Measurements from ENCODE around the gene CCDC187.
A peak's percentile ranks its signal among the peaks of the same experiment; 100 is the strongest.

CCDC187 gene

GRCh38 chr9:136210276-136210675, 93.6 kb downstream of the CCDC187 start:
- DNase-seq (ENCODE audit: low read depth, low spot score), result no peak
- H3K36me3 ChIP-seq (ENCODE audit: insufficient read depth, insufficient read length, low read length), result peaks cover 85% of the 10 kb centered on the region
- peaks cover 8% of the 10 kb centered on the region for H3K27me3 ChIP-seq (ENCODE audit: insufficient read depth, insufficient read length)
- peaks cover 17% of the 10 kb centered on the region for H3K4me1 ChIP-seq (ENCODE audit: insufficient read depth, insufficient read length)
- H3K9ac ChIP-seq (ENCODE audit: insufficient read length, low read depth), result no peak overlapping the region
- H3K4me3 ChIP-seq (ENCODE audit: insufficient read length, low read depth), result no peak overlapping the region
- peaks cover 18% of the 10 kb centered on the region; the same call in 1 of the 2 replicates for H3K9me3 ChIP-seq (ENCODE audit: insufficient read depth, low read length)
- TF ChIP-seq YY1 (IDR thresholded peaks at IDR 0.05; ENCODE audit: insufficient read depth, insufficient read length) (no peak), ZNF274 (IDR thresholded peaks at IDR 0.05; ENCODE audit: low read depth, low read length) (no peak), SUZ12 (IDR thresholded peaks at IDR 0.05; ENCODE audit: extremely low read depth, insufficient read depth, insufficient read length) (no peak)

DNA sequence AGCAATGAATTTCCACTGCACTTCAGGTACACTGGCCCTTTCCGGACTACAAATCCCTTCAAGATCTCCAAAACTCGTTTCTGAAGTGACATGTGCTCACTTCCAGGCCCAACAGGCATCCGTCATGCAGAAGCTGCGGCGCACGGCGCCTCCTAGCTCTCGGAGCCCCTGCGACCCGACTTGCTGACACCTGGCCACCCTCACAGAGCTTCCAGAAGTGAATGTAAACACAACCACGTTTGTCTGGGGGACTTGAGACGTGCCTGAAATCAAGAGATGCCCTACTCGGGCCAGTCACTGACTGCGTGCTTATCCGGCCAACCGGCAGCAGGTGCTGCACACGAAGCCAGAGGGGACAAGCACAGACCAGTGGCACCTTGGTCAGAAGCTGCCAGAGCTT, 94.1 kb downstream of the CCDC187 start:
- Histone ChIP-seq H3K4me3 (ENCODE audit: insufficient read length, low read depth) (no peak overlapping the region), H3K36me3 (ENCODE audit: insufficient read depth, insufficient read length, low read length) (peaks cover 80% of the 10 kb centered on the region), H3K27me3 (ENCODE audit: insufficient read depth, insufficient read length) (peaks cover 11% of the 10 kb centered on the region), H3K9me3 (ENCODE audit: insufficient read depth, low read length) (peaks cover 15% of the 10 kb centered on the region; the same call in 1 of the 2 replicates), H3K9ac (ENCODE audit: insufficient read length, low read depth) (no peak overlapping the region), H3K4me1 (ENCODE audit: insufficient read depth, insufficient read length) (peaks cover 18% of the 10 kb centered on the region)
- TF ChIP-seq ZNF274 (IDR thresholded peaks at IDR 0.05; ENCODE audit: low read depth, low read length) (no peak), SUZ12 (IDR thresholded peaks at IDR 0.05; ENCODE audit: extremely low read depth, insufficient read depth, insufficient read length) (no peak), YY1 (IDR thresholded peaks at IDR 0.05; ENCODE audit: insufficient read depth, insufficient read length) (no peak)
- DNase-seq (ENCODE audit: low read depth, low spot score), result no peak

GRCh38 chr9:136209232-136209631, 94.7 kb downstream of the CCDC187 start:
- Histone ChIP-seq H3K36me3 (ENCODE audit: insufficient read depth, insufficient read length, low read length) (peaks cover 74% of the 10 kb centered on the region), H3K9ac (ENCODE audit: insufficient read length, low read depth) (peak overlapping the region; percentile 44), H3K27me3 (ENCODE audit: insufficient read depth, insufficient read length) (peaks cover 17% of the 10 kb centered on the region), H3K4me3 (ENCODE audit: insufficient read length, low read depth) (no peak overlapping the region), H3K4me1 (ENCODE audit: insufficient read depth, insufficient read length) (peaks cover 20% of the 10 kb centered on the region), H3K9me3 (ENCODE audit: insufficient read depth, low read length) (peaks cover 10% of the 10 kb centered on the region; the same call in 1 of the 2 replicates)
- no peak for TF ChIP-seq SUZ12 (IDR thresholded peaks at IDR 0.05; ENCODE audit: extremely low read depth, insufficient read depth, insufficient read length)
- no peak for TF ChIP-seq ZNF274 (IDR thresholded peaks at IDR 0.05; ENCODE audit: low read depth, low read length)
- no peak for TF ChIP-seq YY1 (IDR thresholded peaks at IDR 0.05; ENCODE audit: insufficient read depth, insufficient read length)
- no peak for DNase-seq (ENCODE audit: low read depth, low spot score)

GRCh38 chr9:136208675-136209074, 95.2 kb downstream of the CCDC187 start:
- no peak overlapping the region for H3K4me3 ChIP-seq (ENCODE audit: insufficient read length, low read depth)
- TF ChIP-seq SUZ12 (IDR thresholded peaks at IDR 0.05; ENCODE audit: extremely low read depth, insufficient read depth, insufficient read length), result no peak
- no peak for TF ChIP-seq ZNF274 (IDR thresholded peaks at IDR 0.05; ENCODE audit: low read depth, low read length)
- peaks cover 4% of the 10 kb centered on the region; the same call in 1 of the 2 replicates for H3K9me3 ChIP-seq (ENCODE audit: insufficient read depth, low read length)
- H3K4me1 ChIP-seq (ENCODE audit: insufficient read depth, insufficient read length), result peaks cover 22% of the 10 kb centered on the region
- H3K9ac ChIP-seq (ENCODE audit: insufficient read length, low read depth), result peak overlapping the region; percentile 17
- H3K27me3 ChIP-seq (ENCODE audit: insufficient read depth, insufficient read length), result peaks cover 23% of the 10 kb centered on the region
- peaks cover 69% of the 10 kb centered on the region for H3K36me3 ChIP-seq (ENCODE audit: insufficient read depth, insufficient read length, low read length)
- no peak for DNase-seq (ENCODE audit: low read depth, low spot score)

DNA sequence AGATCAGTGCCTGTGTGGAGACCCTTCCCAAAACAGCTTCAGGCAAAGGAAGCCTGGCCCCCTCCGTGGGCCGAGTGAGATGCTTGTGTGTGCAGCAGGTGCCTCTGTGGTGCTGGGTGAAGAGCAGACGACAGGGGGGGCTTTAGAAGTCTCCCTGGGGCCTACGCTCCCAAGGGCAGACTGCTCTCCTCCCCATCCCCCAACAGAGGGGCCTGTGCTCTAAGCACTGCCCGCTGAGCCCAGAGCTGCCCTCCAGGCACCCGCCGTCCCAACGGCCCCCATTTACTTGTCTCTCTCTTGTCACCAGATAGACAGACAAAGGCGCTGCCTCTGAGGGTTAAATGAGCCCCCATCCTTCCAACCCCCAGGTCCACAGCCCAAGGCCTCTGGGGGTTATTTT, 96.3 kb downstream of the CCDC187 start:
- H3K4me1 ChIP-seq (ENCODE audit: insufficient read depth, insufficient read length), result peaks cover 26% of the 10 kb centered on the region
- H3K36me3 ChIP-seq (ENCODE audit: insufficient read depth, insufficient read length, low read length), result peaks cover 58% of the 10 kb centered on the region
- no peak for TF ChIP-seq SUZ12 (IDR thresholded peaks at IDR 0.05; ENCODE audit: extremely low read depth, insufficient read depth, insufficient read length)
- TF ChIP-seq ZNF274 (IDR thresholded peaks at IDR 0.05; ENCODE audit: low read depth, low read length), result no peak
- no peak for TF ChIP-seq YY1 (IDR thresholded peaks at IDR 0.05; ENCODE audit: insufficient read depth, insufficient read length)
- no peak overlapping the region for H3K9ac ChIP-seq (ENCODE audit: insufficient read length, low read depth)
- no peak overlapping the region for H3K4me3 ChIP-seq (ENCODE audit: insufficient read length, low read depth)
- H3K27me3 ChIP-seq (ENCODE audit: insufficient read depth, insufficient read length), result peaks cover 33% of the 10 kb centered on the region
- no peak for DNase-seq (ENCODE audit: low read depth, low spot score)
- H3K9me3 ChIP-seq (ENCODE audit: insufficient read depth, low read length), result no peaks in the 10 kb centered on the region

DNA sequence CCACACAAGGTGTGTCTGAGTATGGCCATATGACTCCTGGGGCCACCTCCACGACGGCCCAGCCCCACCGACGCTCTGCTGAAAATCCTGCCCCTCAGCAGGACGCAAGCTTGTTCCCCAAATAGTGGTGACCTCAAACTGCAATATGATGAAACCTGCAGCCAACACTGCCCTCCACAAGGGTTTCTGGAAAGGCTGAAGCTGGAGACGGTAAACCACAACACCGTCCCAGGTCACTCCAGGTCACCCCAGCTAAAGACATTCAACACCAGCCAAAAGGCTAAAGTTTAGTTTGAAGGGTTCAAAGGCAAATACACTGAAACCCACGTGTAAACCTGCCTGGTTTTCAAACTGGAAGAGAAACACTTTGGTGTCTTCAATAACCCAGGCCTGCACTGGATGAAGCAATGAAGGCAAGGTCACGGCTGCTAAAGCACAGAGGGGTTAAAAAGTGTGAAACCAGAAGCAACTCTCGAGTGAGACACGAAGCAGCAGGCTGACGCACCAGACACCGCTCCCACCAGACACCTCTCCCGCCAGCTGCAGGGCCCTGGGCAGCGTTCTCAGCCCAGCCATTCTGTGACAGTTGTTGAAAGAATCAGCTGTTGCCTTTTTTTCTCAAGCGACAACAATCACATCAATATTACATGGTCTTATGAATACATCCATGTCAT, 97.2 kb downstream of the CCDC187 start:
- no peak overlapping the region for H3K4me3 ChIP-seq (ENCODE audit: insufficient read length, low read depth)
- H3K9ac ChIP-seq (ENCODE audit: insufficient read length, low read depth), result no peak overlapping the region
- TF ChIP-seq YY1 (IDR thresholded peaks at IDR 0.05; ENCODE audit: insufficient read depth, insufficient read length), result no peak
- no peak for TF ChIP-seq SUZ12 (IDR thresholded peaks at IDR 0.05; ENCODE audit: extremely low read depth, insufficient read depth, insufficient read length)
- no peak for TF ChIP-seq ZNF274 (IDR thresholded peaks at IDR 0.05; ENCODE audit: low read depth, low read length)
- peaks cover 42% of the 10 kb centered on the region for H3K27me3 ChIP-seq (ENCODE audit: insufficient read depth, insufficient read length)
- peaks cover 50% of the 10 kb centered on the region for H3K36me3 ChIP-seq (ENCODE audit: insufficient read depth, insufficient read length, low read length)
- DNase-seq (ENCODE audit: low read depth, low spot score), result no peak
- H3K4me1 ChIP-seq (ENCODE audit: insufficient read depth, insufficient read length), result peaks cover 26% of the 10 kb centered on the region
- H3K9me3 ChIP-seq (ENCODE audit: insufficient read depth, low read length), result no peaks in the 10 kb centered on the region

- Histone ChIP-seq H3K4me1 (ENCODE audit: insufficient read depth, insufficient read length) (peaks cover 26% of the 10 kb centered on the region), H3K9me3 (ENCODE audit: insufficient read depth, low read length) (no peaks in the 10 kb centered on the region), H3K36me3 (ENCODE audit: insufficient read depth, insufficient read length, low read length) (peaks cover 40% of the 10 kb centered on the region), H3K9ac (ENCODE audit: insufficient read length, low read depth) (no peak overlapping the region), H3K27me3 (ENCODE audit: insufficient read depth, insufficient read length) (peaks cover 52% of the 10 kb centered on the region), H3K4me3 (ENCODE audit: insufficient read length, low read depth) (no peak overlapping the region)
- TF ChIP-seq SUZ12 (IDR thresholded peaks at IDR 0.05; ENCODE audit: extremely low read depth, insufficient read depth, insufficient read length) (no peak), YY1 (IDR thresholded peaks at IDR 0.05; ENCODE audit: insufficient read depth, insufficient read length) (no peak), ZNF274 (IDR thresholded peaks at IDR 0.05; ENCODE audit: low read depth, low read length) (no peak)
- DNase-seq (ENCODE audit: low read depth, low spot score), result no peak
Observed at GRCh38 chr9:136205707-136205992, 98.2 kb downstream of the CCDC187 start.

Data from NT2/D1 (cell line).